Measurements from ENCODE around the gene MFAP2.
"Not testable (repeated sequence)": the region's sequence is repeated elsewhere in the genome, so short reads cannot be mapped to it uniquely, and the experiment has no call there.

MFAP2 gene

DNA sequence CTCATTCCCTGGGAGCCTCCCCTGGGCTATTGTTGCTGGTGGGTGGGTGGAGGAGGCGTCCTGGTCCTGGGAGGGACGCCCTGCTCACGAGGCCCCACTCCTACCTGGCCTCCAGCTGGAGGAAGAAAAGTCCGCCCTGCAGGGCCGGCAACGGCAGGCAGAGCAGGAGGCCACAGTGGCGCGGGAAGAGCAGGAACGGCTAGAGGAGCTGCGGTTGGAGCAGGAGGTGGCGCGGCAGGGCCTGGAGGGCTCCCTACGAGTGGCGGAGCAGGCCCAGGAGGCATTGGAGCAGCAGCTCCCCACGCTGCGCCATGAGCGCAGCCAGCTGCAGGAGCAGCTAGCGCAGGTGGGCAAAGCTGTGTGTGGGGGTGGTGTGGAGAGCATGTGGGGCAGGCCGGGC is 33.8 kb downstream of the MFAP2 start:
- H3K4me3 Mint-ChIP-seq = no peak overlapping the region
- DNase-seq = no peak
- peaks cover 44% of the 10 kb centered on the region for H3K36me3 Mint-ChIP-seq (ENCODE audit: low read depth)
- H3K27ac Mint-ChIP-seq = no peak overlapping the region
- no peaks in the 10 kb centered on the region for H3K9me3 Mint-ChIP-seq
- no peaks in the 10 kb centered on the region for H3K4me1 Mint-ChIP-seq (ENCODE audit: low read depth)
- H3K27me3 Mint-ChIP-seq = no peaks in the 10 kb centered on the region

DNA sequence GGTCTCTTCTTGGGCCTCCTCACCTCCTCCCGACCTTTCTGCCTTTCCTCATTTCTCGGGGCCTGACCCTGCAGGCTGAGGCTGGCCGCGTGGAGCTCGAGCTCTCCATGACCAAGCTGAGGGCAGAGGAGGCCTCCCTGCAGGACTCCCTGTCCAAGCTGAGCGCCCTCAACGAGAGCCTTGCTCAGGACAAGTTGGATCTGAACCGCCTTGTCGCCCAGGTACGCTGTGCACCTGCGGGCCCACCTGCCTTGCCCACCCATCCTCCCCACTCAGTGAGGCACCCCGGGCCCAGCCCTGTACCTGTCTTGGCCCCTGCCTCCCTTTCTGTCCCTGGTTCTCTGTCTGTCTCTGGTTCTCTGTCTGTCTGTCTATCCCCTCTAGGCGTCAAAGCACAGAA is 34.2 kb downstream of the MFAP2 start:
- H3K9me3 Mint-ChIP-seq; H3K27me3 Mint-ChIP-seq; DNase-seq; H3K27ac Mint-ChIP-seq; H3K4me3 Mint-ChIP-seq; H3K4me1 Mint-ChIP-seq (ENCODE audit: low read depth): not testable (repeated sequence)
- H3K36me3 Mint-ChIP-seq (ENCODE audit: low read depth) = peaks cover 44% of the 10 kb centered on the region

DNA sequence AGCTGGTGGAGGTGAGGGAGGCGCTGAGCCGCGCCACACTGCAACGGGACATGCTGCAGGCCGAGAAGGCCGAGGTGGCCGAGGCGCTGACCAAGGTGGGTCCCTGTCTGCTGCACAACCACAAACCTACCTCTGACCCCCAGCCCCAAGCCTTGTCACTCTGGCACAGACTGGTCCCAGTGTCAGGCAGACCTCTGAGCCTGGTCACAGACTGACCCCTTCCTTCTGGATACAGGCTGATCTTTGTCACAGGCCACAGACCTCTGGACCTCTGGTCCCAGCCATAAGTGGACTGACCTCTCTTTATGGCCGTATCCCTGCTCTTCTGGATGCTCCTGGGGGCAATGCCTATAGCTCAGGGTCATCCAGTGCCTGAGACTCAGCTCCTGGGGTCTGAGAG is 34.9 kb downstream of the MFAP2 start:
- H3K4me3 Mint-ChIP-seq; DNase-seq; H3K27me3 Mint-ChIP-seq; H3K27ac Mint-ChIP-seq; H3K4me1 Mint-ChIP-seq (ENCODE audit: low read depth); H3K9me3 Mint-ChIP-seq: not testable (repeated sequence)
- peaks cover 48% of the 10 kb centered on the region for H3K36me3 Mint-ChIP-seq (ENCODE audit: low read depth)

DNA sequence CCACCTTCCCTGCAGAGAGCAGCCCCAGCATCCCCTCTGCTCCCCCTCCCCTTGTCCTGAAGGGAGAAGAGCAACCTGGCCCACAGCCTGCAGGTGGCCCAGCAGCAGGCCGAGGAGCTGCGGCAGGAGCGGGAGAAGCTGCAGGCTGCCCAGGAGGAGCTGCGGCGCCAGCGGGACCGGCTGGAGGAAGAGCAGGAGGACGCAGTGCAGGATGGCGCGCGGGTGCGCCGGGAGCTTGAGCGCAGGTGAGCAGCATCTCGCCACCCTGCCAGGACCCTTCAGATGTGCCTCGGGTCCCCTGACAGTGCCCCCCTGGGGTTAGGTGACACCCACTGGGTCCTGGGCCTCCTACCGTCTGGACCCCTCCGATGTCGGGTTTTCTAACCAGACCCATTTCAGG is 36.4 kb downstream of the MFAP2 start:
- no peaks in the 10 kb centered on the region for H3K27me3 Mint-ChIP-seq
- H3K36me3 Mint-ChIP-seq (ENCODE audit: low read depth) = peaks cover 49% of the 10 kb centered on the region
- no peak overlapping the region for H3K27ac Mint-ChIP-seq
- DNase-seq = no peak
- H3K9me3 Mint-ChIP-seq = no peaks in the 10 kb centered on the region
- H3K4me3 Mint-ChIP-seq = no peak overlapping the region
- no peaks in the 10 kb centered on the region for H3K4me1 Mint-ChIP-seq (ENCODE audit: low read depth)

DNA sequence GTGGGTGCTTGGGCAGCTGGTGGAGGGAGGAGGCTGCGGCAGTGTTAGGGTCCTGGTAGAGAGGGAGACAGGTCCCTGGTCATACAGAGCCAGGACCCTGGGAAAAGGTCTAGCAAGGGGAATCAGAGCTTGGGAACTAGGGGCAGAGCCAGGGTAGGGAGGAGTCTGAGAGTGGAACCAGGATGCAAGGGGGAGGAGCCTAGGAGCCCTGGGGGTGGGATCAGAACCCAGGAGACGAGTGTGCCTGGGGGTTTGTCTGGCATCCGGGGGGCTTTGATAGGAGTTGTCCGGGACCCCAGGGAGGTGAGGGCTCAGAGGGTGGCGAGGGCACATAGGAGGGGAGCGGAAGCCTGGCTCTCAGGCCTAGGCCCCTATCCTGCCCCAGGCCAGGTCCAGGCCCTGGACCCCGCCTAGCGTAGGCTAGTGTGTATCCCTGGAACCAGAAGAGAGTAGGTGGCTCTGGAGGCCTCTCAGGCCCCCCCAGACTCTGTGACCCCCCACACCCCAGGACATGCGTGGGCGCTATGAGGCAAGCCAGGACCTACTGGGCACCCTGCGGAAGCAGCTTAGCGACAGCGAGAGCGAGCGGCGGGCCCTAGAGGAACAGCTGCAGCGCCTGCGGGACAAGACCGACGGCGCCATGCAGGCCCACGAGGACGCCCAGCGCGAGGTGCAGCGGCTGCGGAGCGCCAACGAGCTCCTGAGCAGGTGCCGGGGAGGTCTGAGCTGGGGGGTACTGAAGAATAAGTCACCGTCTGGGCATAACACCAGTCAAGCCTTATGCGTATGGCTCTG is 40.8 kb downstream of the MFAP2 start:
- not testable (repeated sequence) for H3K27me3 Mint-ChIP-seq

DNA sequence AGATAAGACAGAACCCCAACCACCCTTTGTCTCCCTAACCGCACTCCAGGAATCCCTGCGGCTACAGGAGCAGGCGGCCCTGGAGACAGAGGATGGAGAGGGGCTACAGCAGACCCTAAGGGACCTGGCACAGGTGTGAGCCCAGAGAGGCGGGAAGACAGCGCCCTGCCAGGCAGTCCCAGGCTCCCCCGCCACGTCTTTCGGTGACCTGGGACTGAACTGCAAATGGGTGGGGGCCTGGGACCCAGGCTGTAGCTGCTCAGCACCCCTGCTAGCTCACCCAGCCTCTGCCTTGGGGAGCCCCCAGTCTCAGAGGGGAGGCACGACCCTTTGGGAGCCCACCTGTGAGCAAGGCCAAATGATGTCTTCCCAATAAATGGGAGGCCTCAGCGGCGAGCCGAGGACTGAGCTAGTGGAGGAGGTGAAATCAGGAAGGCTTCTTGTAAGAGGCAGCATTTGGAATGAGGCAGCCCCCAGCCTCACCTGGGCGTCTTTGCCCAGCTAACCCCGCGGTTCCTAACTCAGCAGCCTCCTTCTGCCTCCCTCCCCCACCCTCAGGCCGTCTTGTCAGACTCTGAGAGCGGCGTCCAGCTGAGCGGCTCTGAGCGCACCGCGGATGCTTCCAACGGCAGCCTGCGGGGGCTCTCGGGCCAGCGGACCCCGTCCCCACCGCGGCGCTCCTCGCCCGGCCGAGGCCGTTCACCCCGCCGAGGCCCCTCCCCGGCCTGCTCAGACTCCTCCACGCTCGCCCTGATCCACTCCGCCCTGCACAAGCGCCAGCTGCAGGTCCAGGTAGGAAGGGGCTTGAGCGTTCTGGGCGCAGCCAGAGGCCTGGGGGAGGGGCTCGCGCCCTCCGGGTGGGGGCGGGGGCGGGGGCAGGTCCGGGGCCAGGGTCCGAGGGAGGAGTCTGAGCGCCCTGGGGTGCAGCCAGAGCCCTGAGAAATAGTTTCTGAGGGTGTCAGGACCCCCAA is 41.8 kb downstream of the MFAP2 start:
- Mint-ChIP-seq H3K4me3 (no peak overlapping the region), H3K4me1 (ENCODE audit: low read depth) (no peaks in the 10 kb centered on the region), H3K27ac (no peak overlapping the region), H3K27me3 (no peaks in the 10 kb centered on the region), H3K36me3 (ENCODE audit: low read depth) (peaks cover 56% of the 10 kb centered on the region), H3K9me3 (no peaks in the 10 kb centered on the region)
- no peak for DNase-seq

More for the DNA sequence above, 40.8 kb downstream of the MFAP2 start:
- H3K27ac Mint-ChIP-seq; H3K9me3 Mint-ChIP-seq; H3K4me1 Mint-ChIP-seq (ENCODE audit: low read depth); DNase-seq; H3K4me3 Mint-ChIP-seq: not testable (repeated sequence)
- peaks cover 58% of the 10 kb centered on the region for H3K36me3 Mint-ChIP-seq (ENCODE audit: low read depth)

DNA sequence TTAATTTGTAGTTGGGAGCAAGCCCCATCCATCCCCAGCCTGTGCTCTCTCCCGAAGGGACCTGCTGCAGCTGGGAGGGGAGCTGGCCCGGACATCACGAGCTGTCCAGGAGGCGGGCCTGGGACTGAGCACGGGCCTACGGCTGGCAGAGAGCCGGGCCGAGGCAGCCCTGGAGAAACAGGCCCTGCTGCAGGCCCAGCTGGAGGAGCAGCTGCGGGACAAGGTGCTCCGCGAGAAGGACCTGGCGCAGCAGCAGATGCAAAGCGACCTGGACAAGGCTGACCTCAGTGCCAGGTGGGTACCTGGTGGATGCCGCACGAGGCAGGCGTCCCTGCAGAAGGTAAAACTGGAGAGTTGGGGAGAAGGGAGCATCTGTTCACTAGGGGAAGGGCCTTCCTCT is 43.8 kb downstream of the MFAP2 start:
- not testable (repeated sequence) for H3K4me3 Mint-ChIP-seq; H3K4me1 Mint-ChIP-seq (ENCODE audit: low read depth); DNase-seq; H3K27ac Mint-ChIP-seq; H3K27me3 Mint-ChIP-seq; H3K9me3 Mint-ChIP-seq
- peaks cover 54% of the 10 kb centered on the region for H3K36me3 Mint-ChIP-seq (ENCODE audit: low read depth)

DNA sequence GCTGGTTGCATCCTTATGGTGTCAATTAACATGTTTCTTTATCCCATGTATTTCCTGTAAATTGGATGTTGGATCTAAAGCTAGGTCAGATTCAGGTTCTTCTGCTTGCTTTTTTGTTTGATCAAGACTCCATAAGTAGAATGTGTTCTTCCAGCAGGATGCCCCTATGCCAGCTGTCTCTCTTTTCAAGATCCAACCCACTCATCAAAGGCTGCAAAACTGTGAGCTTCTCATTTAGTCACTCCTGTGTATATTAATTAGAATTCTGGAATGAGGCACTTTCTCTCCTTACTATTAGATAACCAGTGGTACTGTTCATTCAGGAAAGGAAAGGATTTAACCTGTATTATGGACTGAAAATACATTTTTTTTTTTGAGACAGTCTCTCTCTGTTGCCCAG is 46.5 kb downstream of the MFAP2 start:
- DNase-seq; H3K27me3 Mint-ChIP-seq; H3K9me3 Mint-ChIP-seq; H3K27ac Mint-ChIP-seq; H3K4me1 Mint-ChIP-seq (ENCODE audit: low read depth); H3K4me3 Mint-ChIP-seq: not testable (repeated sequence)
- H3K36me3 Mint-ChIP-seq (ENCODE audit: low read depth) = peaks cover 58% of the 10 kb centered on the region

DNA sequence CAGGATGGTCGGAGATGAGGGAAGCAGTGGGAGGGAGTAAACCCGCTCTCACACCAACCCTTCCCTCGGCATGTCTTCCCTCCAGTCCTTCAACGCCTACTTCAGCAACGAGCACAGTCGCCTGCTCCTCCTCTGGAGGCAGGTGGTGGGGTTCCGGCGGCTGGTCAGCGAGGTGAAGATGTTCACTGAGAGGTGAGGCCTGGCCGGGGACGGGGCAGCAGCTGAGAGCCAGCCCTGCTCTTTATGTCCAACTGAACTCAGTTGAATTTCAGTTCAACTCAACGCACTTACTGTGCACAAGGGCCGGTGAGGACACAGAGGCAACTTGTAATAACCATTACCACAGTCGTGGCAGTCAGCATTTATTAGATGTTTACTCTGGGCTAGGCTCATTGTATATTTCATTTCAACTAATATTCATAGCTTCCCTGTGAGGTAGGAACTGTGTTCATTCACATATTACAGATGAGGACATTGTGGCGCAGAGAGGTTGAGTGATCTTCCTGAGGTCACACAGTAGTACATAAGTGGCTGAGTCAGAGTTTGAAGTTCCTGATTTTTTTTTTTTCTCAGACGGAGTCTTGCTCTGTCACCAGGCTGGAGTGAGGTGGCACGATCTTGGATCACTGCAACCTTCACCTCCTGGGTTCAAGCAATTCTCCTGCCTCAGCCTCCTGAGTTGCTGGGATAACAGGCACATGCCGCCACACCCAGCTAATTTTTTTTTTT is 49.0 kb downstream of the MFAP2 start:
- H3K4me1 Mint-ChIP-seq (ENCODE audit: low read depth); H3K4me3 Mint-ChIP-seq; H3K9me3 Mint-ChIP-seq; H3K27me3 Mint-ChIP-seq; DNase-seq; H3K27ac Mint-ChIP-seq: not testable (repeated sequence)
- H3K36me3 Mint-ChIP-seq (ENCODE audit: low read depth) = peaks cover 38% of the 10 kb centered on the region

DNA sequence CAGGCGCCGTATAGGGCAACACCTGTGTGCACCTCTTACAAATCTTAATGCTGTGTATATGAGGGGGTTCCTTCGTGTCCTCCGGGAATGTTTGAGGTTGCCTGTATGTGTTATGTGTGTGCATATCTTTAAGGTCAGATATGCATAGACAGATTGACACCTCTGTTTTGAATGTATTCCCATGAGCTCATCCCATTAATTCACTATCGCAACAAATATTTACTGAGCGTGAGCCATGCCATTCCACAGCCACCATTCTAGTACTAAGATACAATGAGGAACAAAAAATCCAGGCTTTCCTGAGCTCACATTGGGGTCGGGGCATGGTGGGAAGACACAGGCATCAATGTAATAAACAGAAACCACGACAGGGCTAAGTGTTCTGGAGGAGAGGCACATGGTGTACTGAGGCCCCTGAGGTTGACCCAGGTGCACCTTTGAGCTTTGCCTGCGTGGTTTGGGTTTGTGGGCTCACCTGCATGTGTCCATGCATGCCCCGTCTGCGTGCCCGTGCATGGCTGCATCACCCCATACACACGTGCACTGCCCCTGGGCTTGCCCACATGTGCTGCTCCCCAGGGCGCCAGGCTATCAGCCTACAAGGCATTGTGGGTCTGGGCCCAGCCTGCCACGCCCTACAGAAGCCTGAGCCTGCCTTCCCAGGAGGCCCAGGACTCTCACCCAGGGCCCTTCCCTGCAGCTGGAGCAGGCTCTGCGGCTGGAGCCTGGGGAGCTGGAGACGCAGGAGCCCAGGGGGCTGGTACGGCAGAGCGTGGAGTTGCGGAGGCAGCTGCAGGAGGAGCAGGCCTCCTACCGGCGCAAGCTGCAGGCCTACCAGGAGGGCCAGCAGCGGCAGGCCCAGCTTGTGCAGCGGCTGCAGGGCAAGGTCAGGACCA is 51.0 kb downstream of the MFAP2 start:
- H3K27me3 Mint-ChIP-seq; H3K9me3 Mint-ChIP-seq; H3K4me1 Mint-ChIP-seq (ENCODE audit: low read depth); H3K27ac Mint-ChIP-seq; DNase-seq; H3K4me3 Mint-ChIP-seq: not testable (repeated sequence)
- peaks cover 26% of the 10 kb centered on the region for H3K36me3 Mint-ChIP-seq (ENCODE audit: low read depth)

DNA sequence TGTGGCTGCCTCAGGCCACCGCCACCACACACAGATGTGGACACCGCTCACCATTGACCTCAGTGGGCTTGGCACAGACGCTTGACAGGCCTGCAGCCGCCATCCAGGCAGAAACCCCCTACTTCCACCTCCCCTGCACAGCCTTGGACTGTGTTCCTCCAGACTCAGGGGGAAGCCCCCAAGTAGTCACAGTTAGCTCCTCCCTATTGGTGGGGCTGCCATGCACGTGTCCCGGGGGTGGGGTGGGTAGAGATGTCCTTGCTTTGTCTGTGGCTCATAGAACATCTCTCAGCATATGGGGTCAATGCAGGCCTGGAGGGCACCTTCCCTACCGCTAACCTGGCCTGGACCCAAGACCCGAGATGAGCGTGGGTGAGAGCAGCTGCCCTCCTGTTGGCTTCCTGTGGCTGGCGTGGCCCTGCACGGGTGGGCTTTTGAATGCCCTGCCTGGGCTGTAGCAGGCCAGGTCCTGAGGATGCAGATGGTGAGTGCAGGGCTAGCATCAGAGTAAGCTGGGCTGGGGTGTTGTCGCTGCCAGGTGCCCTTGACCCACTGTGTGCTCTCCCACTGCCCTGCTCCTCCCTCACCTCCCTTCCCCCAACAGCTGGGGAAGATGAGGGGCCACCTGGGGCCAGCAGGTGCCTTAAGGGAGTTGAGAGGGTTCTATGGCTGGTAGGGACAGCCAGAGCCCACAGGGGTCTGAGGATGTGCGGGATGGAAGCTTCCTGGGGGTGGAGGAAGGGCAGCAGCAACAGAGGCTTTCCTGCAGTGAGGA is 52.5 kb downstream of the MFAP2 start:
- peaks cover 4% of the 10 kb centered on the region for H3K4me1 Mint-ChIP-seq (ENCODE audit: low read depth)
- no peaks in the 10 kb centered on the region for H3K9me3 Mint-ChIP-seq
- DNase-seq = no peak
- no peak overlapping the region for H3K27ac Mint-ChIP-seq
- H3K4me3 Mint-ChIP-seq = no peak overlapping the region
- peaks cover 18% of the 10 kb centered on the region for H3K36me3 Mint-ChIP-seq (ENCODE audit: low read depth)
- no peaks in the 10 kb centered on the region for H3K27me3 Mint-ChIP-seq

DNA sequence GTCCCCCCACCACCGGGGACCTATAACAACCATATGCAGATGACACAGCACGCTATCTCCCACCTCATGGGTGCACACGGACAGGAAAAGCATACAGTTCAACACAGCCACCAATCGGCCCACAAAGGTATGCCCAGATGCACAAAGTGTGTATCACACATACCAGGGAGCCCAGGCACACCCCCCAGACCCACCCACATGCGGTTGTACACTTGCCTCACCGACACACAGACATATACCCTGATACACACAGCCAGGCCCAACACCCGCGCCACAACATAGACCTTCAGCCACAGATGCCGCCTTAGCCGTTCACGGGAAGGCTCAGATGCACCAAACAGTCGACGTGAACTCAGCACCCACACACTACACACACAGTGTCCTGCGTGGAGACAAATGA is 53.2 kb downstream of the MFAP2 start:
- Mint-ChIP-seq H3K27ac (no peak overlapping the region), H3K4me3 (no peak overlapping the region), H3K9me3 (no peaks in the 10 kb centered on the region), H3K27me3 (no peaks in the 10 kb centered on the region), H3K4me1 (ENCODE audit: low read depth) (peaks cover 10% of the 10 kb centered on the region), H3K36me3 (ENCODE audit: low read depth) (peaks cover 14% of the 10 kb centered on the region)
- no peak for DNase-seq

DNA sequence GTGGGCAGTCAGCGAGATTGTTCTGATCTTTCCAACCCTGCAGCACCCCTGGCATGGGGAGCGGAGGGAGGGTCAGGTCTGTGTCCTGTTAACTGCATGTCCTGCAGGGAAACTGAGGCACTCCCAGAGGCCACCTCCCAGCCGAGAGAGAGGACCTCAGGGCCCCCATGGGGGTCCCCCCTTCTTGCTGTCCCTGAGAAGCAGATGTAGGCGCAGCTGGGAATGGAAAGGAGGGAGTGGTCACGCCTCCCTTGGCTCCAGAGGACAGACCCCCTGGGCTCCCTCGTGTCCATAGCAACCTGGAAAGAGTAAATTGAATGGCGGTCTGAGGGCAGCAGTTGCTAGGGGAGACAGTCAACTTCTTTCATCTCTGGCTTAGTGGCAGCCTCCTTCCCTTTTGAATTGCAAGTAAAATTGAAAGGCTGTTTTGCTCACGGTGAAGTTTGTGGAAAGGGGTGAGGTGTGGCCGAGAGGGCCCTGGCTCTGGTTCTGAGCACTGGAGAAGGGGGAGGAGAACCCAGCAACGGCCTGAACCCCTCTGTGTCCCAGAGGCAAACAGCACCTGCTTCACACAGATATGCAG is 53.8 kb downstream of the MFAP2 start:
- H3K27me3 Mint-ChIP-seq = no peaks in the 10 kb centered on the region
- peaks cover 16% of the 10 kb centered on the region for H3K4me1 Mint-ChIP-seq (ENCODE audit: low read depth)

More for the DNA sequence above, 53.8 kb downstream of the MFAP2 start:
- Mint-ChIP-seq H3K4me3 (no peak overlapping the region), H3K27ac (no peak overlapping the region), H3K9me3 (no peaks in the 10 kb centered on the region), H3K36me3 (ENCODE audit: low read depth) (peaks cover 12% of the 10 kb centered on the region)
- DNase-seq = no peak
